ENCODE data around the gene OGDH. TPM values are rescaled to one million over a fixed set of nuclear protein-coding genes. Genes with fewer than 3 reads are reported as not detected.

The OGDH gene
- total RNA-seq, 1 donor from 2014 or later = 136 TPM

DNA sequence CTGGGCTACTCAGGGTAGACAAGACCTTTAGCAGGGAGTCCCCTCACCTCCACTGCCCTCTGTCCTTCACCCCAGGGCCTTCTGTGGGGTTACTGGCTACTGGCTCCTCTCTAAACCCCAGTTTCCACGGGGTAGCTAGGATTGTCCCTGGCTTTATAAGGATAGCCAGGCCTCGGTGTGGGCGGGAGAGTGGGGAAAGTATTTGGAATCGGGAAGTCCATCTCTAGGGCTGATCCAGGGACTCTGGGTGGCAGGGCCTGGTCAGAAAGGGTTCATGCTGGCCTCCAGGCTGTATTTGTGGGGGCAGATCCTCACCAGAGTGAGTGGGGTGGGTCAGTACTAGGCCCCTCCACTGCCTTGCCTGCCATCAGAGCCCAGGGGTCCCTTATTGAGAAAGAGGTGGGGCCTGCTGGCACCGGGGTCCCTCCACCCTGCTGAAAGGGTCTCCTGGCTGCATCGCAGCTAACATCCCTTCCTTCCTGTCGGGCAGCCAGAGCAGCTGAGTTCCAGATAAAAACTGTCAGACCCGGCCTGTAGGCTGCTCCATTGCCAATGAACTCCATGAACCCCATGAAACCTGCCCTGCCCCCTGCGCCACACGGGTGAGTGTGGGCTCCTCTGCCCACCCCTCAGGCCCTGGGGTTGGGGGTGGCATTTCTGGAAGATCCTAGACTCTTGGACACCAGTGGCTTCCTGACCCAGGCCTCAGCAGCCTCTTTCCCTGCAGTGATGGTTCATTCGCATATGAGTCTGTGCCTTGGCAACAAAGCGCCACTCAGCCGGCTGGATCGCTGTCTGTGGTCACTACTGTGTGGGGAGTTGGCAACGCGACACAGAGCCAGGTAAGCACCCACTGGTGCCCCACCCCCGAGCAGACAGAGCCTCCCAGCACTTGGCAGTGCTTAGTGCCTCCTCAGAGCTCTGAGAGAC is 149.5 kb downstream of the OGDH start:
- intact Hi-C loops (cut with micrococcal nuclease) = no loop called here

DNA sequence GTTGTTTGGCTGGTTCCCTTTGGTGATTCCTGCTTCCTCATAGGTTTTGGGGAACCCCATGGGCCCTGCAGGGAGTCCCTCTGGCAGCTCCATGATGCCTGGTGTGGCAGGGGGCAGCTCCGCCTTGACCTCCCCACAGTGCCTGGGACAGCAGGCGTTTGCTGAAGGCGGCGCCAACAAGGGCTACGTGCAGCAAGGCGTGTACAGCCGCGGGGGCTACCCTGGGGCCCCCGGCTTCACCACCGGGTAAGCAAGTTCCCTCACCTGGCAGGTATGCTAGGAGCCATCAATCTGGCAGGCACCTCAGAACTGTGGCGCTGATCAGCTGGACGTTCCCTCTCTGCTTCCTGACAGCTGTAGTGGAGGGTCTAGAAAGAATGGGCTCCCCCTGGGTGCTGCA is 150.5 kb downstream of the OGDH start:
- intact Hi-C loops (cut with micrococcal nuclease) = no loop called here

DNA sequence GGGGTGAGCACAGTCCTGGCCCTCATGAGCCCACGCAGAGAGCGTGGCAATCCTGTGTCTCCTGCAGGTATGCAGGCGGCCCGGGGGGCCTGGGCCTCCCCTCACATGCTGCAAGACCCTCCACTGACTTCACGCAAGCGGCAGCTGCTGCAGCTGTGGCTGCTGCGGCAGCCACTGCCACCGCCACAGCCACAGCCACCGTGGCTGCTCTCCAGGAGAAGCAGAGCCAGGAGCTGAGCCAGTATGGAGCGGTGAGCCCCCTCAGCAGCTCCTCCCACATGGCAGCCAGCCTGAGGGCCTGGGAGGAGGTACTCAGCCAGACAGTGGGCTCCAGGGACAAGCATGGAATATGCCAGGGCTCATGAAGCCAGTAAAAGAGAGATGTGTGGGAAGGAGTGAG is 150.9 kb downstream of the OGDH start:
- intact Hi-C loops (cut with micrococcal nuclease) = no loop called here

DNA sequence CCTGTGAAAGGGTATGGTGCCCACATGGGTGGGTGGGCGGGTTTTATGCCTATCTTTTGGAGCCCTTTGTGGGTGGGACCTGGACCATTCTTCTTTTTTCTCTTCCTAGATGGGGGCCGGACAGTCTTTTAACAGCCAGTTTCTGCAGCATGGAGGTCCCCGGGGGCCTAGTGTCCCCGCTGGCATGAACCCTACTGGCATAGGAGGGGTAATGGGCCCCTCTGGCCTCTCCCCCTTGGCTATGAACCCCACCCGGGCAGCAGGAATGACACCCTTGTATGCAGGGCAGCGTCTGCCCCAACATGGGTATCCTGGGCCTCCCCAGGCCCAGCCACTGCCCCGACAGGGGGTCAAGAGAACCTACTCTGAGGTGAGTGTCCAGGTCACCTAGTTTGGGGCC is 151.3 kb downstream of the OGDH start:
- intact Hi-C loops (cut with micrococcal nuclease) = no loop called here

Other genes starting within 250 kb of the OGDH start
- 70.9 and 79.0 TPM in 2 replicates for gene NUDCD3, start 116.0 kb upstream of the OGDH start, total RNA-seq
- gene NPC1L1, start 65.3 kb upstream of the OGDH start, total RNA-seq = not detected in 2 replicates
- gene DDX56, start 32.7 kb upstream of the OGDH start, total RNA-seq = 89.9 and 96.1 TPM in 2 replicates
- gene TMED4, start 24.4 kb upstream of the OGDH start, total RNA-seq = 74.3 and 78.0 TPM in 2 replicates
- 230 and 234 TPM in 2 replicates for gene ZMIZ2, start 142.2 kb downstream of the OGDH start, total RNA-seq
- 1,657 and 1,671 TPM in 2 replicates for gene PPIA, start 190.1 kb downstream of the OGDH start, total RNA-seq
- 257 and 263 TPM in 2 replicates for gene H2AZ2, start 241.5 kb downstream of the OGDH start, total RNA-seq